GM08714 (cell line): ENCODE results near the gene SLC8A1.

Source experiments
- H3K4me3 ChIP-seq: fragments of 200-500 bp; sonication (Bioruptor generic); 2 replicates; pipeline ENCODE4 v1.5.1; 2014; ENCODE audit warnings: mild to moderate bottlenecking, low read length, inconsistent platforms
- ZNF274 ChIP-seq: IDR thresholded peaks from 2 replicates; pipeline ENCODE4 v1.6.1; 2012; ENCODE audit warnings: mild to moderate bottlenecking, low read depth, low read length

Gene SLC8A1

DNA sequence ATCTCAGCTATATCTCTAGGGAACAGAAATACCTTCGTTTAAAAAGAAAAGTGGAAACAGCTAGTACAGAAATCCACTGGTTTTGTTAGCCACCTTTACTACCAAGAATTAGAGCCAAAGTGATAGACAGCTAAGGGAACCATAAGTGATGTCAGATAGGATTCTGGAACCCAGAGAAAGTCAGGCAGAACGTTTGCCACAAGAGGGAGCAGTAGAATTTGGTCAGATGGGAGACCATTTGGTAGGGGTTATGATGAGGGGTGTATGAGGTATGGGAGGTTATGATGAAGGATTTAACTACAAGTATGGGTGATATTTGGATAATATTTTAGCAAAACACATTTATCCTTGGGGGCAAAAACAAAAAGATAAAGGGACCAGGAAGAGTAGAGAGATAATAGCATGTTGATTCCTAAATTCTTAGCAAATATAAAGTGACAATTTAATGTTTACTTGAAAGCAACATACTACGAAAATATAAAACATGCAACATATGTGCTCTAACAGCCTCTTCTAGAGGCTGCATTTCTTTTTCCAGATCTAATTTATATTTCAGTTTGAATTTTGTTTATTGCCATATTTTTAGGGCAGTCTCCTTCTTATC, 3.3 kb downstream of the SLC8A1 start:
- no peak for TF ChIP-seq ZNF274
- H3K4me3 ChIP-seq, result no peak overlapping the region

DNA sequence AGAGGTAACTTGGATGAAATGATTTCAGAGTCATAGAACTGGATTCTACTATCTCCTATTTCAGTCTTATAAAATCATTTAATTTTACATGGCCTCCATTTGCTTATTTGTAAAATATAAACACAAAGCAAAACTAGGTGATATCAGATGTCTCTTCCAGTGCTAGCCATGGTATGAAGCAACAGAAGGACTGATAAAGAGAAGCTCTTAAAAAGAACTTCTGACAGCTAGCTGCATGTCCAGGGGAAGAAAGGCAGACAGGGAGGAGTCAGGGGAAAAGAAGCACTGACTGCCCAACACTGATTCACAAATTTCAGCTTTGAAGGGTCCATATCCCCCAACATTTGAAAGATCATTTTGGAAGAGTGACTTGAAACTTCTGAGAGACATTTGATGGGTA, 6.4 kb downstream of the SLC8A1 start:
- TF ChIP-seq ZNF274, result no peak
- no peak overlapping the region for H3K4me3 ChIP-seq

- TF ChIP-seq ZNF274, result no peak
- no peak overlapping the region for H3K4me3 ChIP-seq
Measured at GRCh38 chr2:40440835-40441234, 11.1 kb downstream of the SLC8A1 start.

GRCh38 chr2:40439473-40439872, 12.4 kb downstream of the SLC8A1 start:
- TF ChIP-seq ZNF274, result no peak
- H3K4me3 ChIP-seq, result no peak overlapping the region

GRCh38 chr2:40436093-40436475, 15.8 kb downstream of the SLC8A1 start:
- H3K4me3 ChIP-seq, result no peak overlapping the region
- TF ChIP-seq ZNF274, result no peak

GRCh38 chr2:40435426-40436092, 16.3 kb downstream of the SLC8A1 start:
- H3K4me3 ChIP-seq, result no peak overlapping the region
- TF ChIP-seq ZNF274, result no peak

DNA sequence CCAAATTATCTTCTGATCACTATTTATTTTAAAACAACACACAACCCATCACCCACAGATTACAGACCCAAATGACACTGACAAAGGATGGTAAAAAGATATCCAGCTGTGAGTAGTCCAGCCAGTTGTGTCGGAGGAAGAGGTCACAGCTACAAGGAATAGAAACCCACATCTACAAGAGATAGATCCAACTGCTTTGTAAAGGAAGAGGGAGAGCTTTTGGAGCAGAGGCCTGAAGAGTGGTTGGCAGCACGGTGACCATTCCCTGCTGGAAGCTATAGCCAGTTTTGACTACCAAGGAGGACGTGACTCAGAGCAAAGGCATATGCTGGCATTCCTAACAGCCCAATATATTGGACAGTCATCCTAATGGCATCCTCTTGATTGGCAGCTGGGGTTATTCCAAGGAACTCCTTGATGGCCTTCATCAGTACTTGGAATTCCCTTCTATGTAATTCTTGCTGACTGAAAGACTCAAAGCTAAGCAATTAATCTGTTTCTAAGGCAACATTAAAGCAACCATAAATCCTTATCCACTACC, 17.1 kb downstream of the SLC8A1 start:
- no peak overlapping the region for H3K4me3 ChIP-seq
- TF ChIP-seq ZNF274, result no peak

- H3K4me3 ChIP-seq, result no peak overlapping the region
- no peak for TF ChIP-seq ZNF274
Measured at GRCh38 chr2:40433736-40434135, 18.2 kb downstream of the SLC8A1 start.

DNA sequence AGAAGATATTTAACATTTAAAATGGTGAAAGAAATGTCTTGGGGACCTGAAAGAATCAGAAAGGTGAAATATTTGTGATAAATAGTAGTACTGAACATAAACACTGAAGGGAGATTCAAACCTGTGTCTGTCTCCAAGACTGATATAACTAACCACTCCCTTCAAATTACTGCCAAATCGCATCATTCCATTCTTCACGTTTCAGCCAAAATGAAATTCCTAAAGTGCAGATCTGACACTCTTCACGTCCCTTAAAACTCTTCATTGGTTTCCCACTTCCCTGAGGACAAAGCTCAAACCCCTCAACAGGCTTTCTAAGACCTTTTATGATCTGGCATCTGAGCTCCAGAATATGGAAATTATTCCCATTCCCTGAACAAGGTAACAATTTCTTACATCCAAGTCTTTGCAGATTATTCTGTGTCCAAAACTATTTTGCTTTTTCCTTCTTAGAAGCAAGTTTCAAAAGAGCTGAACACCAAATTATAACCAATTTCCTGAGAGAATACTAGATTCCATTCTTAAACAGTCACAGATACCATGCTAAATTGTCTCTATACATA, 18.9 kb downstream of the SLC8A1 start:
- no peak for TF ChIP-seq ZNF274
- H3K4me3 ChIP-seq, result no peak overlapping the region

- no peak overlapping the region for H3K4me3 ChIP-seq
- no peak for TF ChIP-seq ZNF274
Measured at GRCh38 chr2:40431600-40431955, 20.3 kb downstream of the SLC8A1 start.

DNA sequence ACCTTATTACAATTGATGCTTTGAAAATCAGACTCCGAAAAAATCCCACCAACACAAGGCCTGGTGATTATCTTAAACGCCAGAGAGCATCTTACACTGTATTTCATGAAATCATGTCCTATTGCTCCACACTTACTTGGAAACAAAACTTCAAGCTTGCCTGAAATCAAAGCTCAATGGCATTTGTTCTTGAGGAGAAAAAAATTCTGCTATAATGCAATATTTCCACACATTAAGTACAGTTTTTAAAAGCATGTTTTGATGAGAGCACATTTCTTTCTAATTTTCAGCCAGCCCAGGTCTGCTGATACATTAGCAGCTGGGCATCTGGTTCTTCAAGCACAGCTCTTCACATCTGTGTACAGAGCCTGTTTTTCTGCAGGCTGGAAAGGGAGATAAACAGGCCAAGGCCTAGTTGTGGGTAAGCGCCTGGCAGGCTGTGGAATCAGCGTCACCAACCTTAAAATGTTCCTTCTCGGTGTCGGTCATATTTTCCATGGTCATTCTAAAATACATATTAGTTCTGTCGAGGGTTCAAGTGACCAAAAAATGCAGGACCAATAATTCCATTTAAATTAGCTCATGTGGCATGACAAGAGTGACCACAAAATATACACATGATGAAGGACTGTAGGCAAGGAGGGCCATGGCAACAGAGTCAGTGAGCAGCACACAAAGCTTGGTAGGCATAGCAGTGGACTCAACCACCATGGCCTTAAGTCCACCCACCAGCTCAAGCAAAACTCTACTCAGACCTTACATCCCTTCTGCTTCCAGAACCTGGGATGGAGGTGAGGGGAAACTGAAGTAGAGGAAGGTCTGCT, 20.9 kb downstream of the SLC8A1 start:
- H3K4me3 ChIP-seq, result no peak overlapping the region
- TF ChIP-seq ZNF274, result no peak

DNA sequence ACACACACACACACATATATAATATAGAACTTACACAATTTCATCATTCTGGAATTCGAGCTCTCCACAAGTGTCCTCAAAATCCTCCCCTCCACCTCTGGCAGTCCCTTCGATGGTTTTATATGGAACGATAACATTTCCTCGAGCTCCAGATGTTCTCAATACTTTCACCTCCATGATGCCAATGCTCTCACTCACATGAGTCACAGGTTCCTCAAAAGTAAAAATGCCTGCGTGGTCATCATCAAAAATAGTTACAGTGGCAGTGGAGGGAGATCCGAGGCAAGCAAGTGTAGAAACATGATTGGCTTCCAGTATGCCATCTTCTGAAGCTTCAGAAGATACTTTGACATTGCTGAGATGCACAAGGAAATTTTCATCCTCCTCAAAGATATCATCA, 23.5 kb downstream of the SLC8A1 start:
- TF ChIP-seq ZNF274, result no peak
- H3K4me3 ChIP-seq, result no peak overlapping the region

DNA sequence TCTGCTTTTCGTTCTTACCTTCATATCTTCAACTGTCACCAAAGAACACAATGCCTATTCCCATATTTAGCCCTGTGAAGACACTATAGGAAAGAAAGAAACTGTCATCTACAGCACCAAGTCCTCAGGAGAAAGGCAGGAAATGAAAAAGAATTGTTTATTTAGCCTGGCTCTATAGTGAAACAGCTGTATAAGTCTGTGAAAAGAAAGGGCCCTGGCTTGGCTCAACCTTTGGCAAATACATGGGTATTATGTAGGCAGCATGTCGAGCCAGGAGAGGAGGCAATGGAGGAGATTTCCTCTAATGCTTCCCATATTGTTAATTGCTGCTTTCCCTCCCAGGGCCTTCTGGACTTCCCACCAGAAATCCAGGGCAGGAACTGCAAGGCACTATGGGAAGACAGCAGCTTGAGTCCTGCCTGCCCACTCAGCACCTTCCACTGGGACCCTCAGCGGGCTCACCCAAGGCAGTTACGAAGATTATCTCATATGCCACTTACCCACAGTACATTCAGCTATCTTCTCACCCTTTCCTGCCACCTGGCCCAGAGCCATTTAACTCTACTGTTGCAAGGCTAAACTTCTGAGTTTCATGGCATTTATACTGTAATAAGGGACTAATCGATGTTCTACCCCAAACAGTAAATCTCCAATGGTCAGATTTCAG, 30.1 kb downstream of the SLC8A1 start:
- no peak for TF ChIP-seq ZNF274
- H3K4me3 ChIP-seq, result no peak overlapping the region

GRCh38 chr2:40420478-40420877, 31.4 kb downstream of the SLC8A1 start:
- no peak for TF ChIP-seq ZNF274
- no peak overlapping the region for H3K4me3 ChIP-seq
